ENCODE results near the gene ADIRF.
"Not testable (repeated sequence)": the region's sequence is repeated elsewhere in the genome, so short reads cannot be mapped to it uniquely, and the experiment has no call there.

DNA sequence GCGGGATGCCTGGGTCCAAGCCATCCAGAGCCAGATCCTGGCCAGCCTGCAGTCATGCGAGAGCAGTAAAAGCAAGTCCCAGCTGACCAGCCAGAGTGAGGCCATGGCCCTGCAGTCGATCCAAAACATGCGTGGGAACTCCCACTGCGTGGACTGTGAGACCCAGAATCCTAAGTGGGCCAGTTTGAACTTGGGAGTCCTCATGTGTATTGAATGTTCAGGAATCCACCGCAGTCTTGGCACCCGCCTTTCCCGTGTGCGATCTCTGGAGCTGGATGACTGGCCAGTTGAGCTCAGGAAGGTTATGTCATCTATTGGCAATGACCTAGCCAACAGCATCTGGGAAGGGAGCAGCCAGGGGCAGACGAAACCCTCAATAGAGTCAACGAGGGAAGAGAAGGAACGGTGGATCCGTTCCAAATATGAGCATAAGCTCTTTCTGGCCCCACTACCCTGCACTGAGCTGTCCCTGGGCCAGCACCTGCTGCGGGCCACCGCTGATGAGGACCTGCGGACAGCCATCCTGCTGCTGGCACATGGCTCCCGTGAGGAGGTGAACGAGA, 40.9 kb downstream of the ADIRF start:
- TF ChIP-seq, protein P1, sequence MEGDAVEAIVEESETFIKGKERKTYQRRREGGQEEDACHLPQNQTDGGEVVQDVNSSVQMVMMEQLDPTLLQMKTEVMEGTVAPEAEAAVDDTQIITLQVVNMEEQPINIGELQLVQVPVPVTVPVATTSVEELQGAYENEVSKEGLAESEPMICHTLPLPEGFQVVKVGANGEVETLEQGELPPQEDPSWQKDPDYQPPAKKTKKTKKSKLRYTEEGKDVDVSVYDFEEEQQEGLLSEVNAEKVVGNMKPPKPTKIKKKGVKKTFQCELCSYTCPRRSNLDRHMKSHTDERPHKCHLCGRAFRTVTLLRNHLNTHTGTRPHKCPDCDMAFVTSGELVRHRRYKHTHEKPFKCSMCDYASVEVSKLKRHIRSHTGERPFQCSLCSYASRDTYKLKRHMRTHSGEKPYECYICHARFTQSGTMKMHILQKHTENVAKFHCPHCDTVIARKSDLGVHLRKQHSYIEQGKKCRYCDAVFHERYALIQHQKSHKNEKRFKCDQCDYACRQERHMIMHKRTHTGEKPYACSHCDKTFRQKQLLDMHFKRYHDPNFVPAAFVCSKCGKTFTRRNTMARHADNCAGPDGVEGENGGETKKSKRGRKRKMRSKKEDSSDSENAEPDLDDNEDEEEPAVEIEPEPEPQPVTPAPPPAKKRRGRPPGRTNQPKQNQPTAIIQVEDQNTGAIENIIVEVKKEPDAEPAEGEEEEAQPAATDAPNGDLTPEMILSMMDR (IDR thresholded peaks at IDR 0.05; ENCODE audit: low read depth, low read length, poor library complexity, severe bottlenecking): not testable (repeated sequence)
- TF ChIP-seq EZH2phosphoT487 (IDR thresholded peaks at IDR 0.05; ENCODE audit: borderline replicate concordance, low read length): not testable (repeated sequence)
